Fibroblast of the aortic adventitia (primary cell): Measurements from ENCODE around the gene CORO2B. TPM values are rescaled to one million over a fixed set of nuclear protein-coding genes. Genes with fewer than 3 reads are reported as not detected.

Experiments used
- DNase-seq: peaks from one replicate; pipeline ENCODE4 v3.0.0-alpha.2; 2010; ENCODE audit warnings: low read depth
- H3K4me3 ChIP-seq: 2 replicates; pipeline ENCODE4 v1.5.1; 2011; ENCODE audit warnings: low read depth, mild to moderate bottlenecking, control low read depth, low read length, moderate library complexity
- total RNA-seq: library from RNA; depleted of rRNA; stranded (reverse); fragments of >200 nt; gene quantifications from 2 replicates; pipeline ENCODE4 v1.2.3, GENCODE V29; 2012; ENCODE audit warnings: low replicate concordance
- TF ChIP-seq, protein P1 (sequence below): IDR thresholded peaks from 2 replicates; pipeline ENCODE4 v1.5.1; 2011; ENCODE audit warnings: mild to moderate bottlenecking, low read length, control low read depth, inconsistent platforms; ENCODE audit not compliant: insufficient read depth

The CORO2B gene
- total RNA-seq, 1 donor, result 23.3 TPM

DNA sequence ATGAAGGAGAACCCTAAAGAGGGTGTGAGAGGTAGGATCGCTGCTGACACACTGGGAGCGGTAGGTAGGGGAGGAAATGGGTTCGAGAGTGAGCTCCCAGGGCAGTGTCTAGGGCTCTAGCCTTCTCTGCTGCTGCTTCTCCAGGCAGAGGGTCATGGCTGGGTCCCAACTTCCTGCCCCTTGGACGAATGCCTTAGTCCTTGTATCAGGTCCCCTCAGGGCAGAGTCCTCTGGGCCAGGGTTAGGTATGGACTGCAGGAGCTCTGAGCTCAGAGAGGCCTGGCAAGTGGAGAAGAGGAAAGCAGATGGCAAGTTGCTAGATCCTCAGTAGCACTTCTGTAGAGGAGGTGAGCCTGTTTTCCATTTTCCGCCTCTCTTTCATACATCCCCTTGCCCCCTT lies 2.9 kb downstream of the CORO2B start:
- DNase-seq, result no peak
- TF ChIP-seq, protein P1, sequence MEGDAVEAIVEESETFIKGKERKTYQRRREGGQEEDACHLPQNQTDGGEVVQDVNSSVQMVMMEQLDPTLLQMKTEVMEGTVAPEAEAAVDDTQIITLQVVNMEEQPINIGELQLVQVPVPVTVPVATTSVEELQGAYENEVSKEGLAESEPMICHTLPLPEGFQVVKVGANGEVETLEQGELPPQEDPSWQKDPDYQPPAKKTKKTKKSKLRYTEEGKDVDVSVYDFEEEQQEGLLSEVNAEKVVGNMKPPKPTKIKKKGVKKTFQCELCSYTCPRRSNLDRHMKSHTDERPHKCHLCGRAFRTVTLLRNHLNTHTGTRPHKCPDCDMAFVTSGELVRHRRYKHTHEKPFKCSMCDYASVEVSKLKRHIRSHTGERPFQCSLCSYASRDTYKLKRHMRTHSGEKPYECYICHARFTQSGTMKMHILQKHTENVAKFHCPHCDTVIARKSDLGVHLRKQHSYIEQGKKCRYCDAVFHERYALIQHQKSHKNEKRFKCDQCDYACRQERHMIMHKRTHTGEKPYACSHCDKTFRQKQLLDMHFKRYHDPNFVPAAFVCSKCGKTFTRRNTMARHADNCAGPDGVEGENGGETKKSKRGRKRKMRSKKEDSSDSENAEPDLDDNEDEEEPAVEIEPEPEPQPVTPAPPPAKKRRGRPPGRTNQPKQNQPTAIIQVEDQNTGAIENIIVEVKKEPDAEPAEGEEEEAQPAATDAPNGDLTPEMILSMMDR, result no peak
- H3K4me3 ChIP-seq, result no peak overlapping the region

DNA sequence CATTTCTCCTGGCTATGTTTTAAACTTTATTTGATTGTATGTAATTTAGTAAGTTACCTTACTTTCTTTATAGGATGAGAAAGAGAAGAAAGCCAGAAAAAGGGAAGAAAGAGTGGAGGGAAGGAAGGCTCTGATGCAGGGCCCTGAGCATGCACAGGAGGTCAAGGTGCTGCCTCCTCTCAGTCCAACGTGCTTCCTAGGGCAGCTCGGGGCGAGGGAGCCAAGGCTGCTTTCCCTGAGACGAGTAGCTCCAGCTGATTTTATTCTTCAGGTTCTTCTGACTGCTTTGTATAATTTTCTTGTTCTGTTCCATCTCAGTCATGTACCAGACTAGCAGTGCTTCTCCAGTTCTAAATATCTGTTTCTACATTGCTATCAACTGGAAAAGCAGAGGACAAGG lies 3.4 kb downstream of the CORO2B start:
- H3K4me3 ChIP-seq, result no peak overlapping the region
- TF ChIP-seq, protein P1, result no peak
- no peak for DNase-seq

DNA sequence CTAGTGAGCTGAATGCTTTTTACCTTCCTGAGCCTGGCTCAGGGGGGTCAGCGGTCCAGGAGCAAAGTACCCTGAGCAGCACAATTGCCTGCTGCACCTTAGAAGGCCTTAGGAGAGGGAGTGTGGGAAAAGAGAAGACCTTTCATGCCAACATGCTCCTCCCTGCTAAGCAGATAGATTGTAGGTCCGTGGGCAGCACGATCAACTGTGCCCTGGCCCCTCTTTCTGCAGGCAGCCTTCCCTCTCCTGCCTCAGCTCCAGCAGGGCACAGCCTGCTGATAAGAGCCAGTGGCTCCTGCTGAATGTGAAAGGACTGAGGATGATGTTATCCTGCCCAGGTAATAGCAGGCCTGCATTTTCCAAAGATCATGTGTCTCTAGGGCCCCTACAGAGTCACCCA lies 4.1 kb downstream of the CORO2B start:
- no peak for DNase-seq
- TF ChIP-seq, protein P1, result no peak
- H3K4me3 ChIP-seq, result no peak overlapping the region

DNA sequence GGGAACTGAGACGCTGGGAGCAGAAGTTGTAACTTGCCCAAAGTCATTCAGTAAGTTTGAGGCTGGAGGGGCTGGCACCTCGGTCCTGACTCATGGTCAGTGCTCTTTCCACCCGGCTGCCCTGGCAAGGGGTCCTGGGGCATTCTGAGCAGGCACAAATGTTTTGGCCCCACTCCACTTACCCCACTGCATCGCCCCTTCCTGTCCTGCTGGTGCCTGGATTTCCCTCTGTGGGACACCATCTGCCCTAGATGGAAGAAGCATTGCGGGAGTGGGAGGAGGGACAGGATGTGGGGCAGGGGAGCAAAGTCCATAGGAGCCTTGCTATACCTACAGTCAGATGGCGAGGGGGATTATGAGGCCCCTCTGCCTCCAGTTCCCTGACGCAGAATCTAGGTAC lies 4.5 kb downstream of the CORO2B start:
- DNase-seq, result no peak
- H3K4me3 ChIP-seq, result no peak overlapping the region
- TF ChIP-seq, protein P1, result no peak

DNA sequence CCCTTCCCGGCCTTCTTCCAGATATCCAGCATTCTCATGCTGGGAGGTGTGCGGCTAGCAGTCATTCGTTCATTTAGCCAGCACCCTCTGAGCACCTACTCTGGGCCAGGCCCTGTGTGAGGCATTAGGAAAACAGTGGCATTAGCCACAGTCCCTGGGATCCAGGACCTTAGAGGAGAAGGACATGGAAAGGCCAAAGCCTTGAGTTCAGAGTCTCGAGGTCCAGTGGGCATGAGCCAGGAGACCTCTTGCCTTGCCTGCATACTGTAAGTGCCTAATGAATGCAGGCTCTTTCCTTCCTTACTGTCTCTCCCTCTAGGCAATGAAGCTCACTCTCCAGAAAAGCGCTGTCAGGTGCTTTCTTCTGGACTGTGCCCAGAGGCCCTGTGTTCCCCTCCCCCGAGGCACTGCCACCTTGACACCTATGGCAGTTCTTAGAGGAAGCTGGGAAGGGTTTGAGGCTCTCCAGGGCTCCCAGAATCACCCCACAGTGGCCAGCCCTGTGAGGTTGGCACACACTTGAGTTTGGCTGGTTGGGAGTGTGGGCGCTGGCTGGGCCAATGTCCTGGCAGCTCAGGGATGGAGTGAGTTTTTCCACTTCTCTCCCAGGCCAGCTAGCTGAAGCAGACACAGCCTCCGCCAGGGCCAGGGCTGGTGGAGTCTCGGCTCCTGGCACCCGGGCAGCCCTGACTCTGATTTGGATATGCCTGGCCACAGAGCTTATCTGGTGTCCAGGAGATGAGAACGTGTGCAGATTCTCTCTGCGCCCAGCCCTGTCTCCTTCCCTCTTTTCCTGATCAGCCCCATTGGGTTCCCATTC lies 5.4 kb downstream of the CORO2B start:
- TF ChIP-seq, protein P1, result no peak
- no peak overlapping the region for H3K4me3 ChIP-seq
- DNase-seq, result no peak

DNA sequence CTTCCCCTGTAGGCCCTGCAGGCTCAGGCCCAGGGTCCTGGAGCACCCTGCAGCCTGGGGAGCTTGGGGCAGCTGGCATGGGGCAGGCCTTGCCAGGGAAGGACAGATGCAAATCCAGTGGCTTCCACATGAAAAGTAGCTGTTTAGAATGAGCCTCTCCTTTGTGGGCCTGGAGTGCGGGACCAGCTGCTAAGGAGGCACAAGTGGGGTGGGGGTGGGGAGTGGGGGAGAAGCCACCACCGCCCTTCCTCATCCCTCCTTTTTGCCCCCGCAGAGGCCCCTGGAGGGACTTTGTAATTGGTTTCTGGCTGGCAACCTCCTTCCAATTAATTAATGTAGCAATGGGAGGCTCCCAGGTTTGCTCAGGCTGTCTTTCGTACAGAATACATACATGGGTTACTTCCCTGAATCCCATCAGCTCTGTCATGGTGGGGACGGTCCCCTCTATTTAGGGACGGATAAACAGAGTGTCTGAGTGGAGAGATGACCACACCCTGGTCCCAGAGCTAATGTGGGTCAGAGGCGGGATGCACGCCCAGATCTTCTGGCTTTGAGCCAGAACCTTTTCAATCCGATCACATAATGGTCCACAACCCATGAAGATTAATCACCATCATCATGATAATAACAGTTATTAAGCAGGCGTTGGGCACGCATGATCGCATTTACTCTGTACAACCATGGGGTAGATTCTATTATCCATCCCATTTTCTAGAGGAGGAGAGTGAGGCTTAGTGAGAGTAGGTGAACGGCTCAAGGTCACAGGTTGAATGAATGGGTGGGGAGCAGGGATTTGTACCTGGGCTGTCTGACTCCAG lies 6.2 kb downstream of the CORO2B start:
- no peak overlapping the region for H3K4me3 ChIP-seq
- DNase-seq, result no peak
- TF ChIP-seq, protein P1, result no peak
